HepG2 (cell line): ENCODE data around the gene KATNB1. TPM values are rescaled to one million over a fixed set of nuclear protein-coding genes. Genes with fewer than 3 reads are reported as not detected.

ENCODE experiments used
- AKAP8 ChIP-seq: sonication (generic); formaldehyde crosslinking; IDR thresholded peaks from 2 replicates; pipeline ENCODE4 v1.5.1; 2020; ENCODE audit warnings: mild to moderate bottlenecking, missing genetic modification reagents
- CC2D1A ChIP-seq: sonication (generic); formaldehyde crosslinking; IDR thresholded peaks from 2 replicates; pipeline ENCODE4 v1.8.1; 2023; ENCODE audit warnings: mild to moderate bottlenecking, missing genetic modification reagents
- CCDC6 ChIP-seq: sonication (generic); formaldehyde crosslinking; IDR thresholded peaks from 2 replicates; pipeline ENCODE4 v1.8.1; 2022; ENCODE audit warnings: mild to moderate bottlenecking, missing genetic modification reagents, moderate library complexity
- CREM ChIP-seq, 2 experiments: sonication (generic) in 1 of 2; formaldehyde crosslinking in 1 of 2; IDR thresholded peaks; 2 replicates each; pipeline versions ENCODE4 v1.4.0 to v1.6.1; 2016 to 2020; ENCODE audit warnings: antibody characterized with exemption in 1 of 2, mild to moderate bottlenecking in 1 of 2, missing genetic modification reagents in 1 of 2
- ESRRA ChIP-seq: sonication (generic); formaldehyde crosslinking; IDR thresholded peaks from 2 replicates; pipeline ENCODE4 v1.5.1; 2020; ENCODE audit warnings: mild to moderate bottlenecking, low read depth, missing genetic modification reagents
- GATAD2A ChIP-seq: IDR thresholded peaks from 2 replicates; pipeline ENCODE4 v1.6.1; 2016
- IRF2 ChIP-seq: IDR thresholded peaks from 2 replicates; pipeline ENCODE4 v1.6.1; 2018; ENCODE audit warnings: missing genetic modification reagents, missing compliant biosample characterization
- KLF12 ChIP-seq: sonication (generic); formaldehyde crosslinking; IDR thresholded peaks from 2 replicates; pipeline ENCODE4 v1.4.0; 2020; ENCODE audit warnings: missing genetic modification reagents, borderline replicate concordance
- RNF219 ChIP-seq: sonication (generic); formaldehyde crosslinking; IDR thresholded peaks from 2 replicates; pipeline ENCODE4 v1.5.0; 2020; ENCODE audit warnings: mild to moderate bottlenecking, missing genetic modification reagents
- RXRB ChIP-seq: IDR thresholded peaks from 2 replicates; pipeline ENCODE4 v1.6.1; 2016; ENCODE audit warnings: borderline replicate concordance, missing genetic modification reagents, missing compliant biosample characterization
- SAFB2 ChIP-seq: sonication (generic); formaldehyde crosslinking; IDR thresholded peaks from 2 replicates; pipeline ENCODE4 v1.5.1; 2020; ENCODE audit warnings: missing genetic modification reagents, low read depth, mild to moderate bottlenecking, borderline replicate concordance
- ZC3H13 ChIP-seq: sonication (generic); formaldehyde crosslinking; IDR thresholded peaks from 2 replicates; pipeline ENCODE4 v1.8.1; 2023; ENCODE audit warnings: mild to moderate bottlenecking, missing genetic modification reagents, moderate library complexity
- ZFP1 ChIP-seq: IDR thresholded peaks from 2 replicates; pipeline ENCODE4 v1.6.1; 2016
- ZKSCAN8 ChIP-seq: IDR thresholded peaks from 2 replicates; pipeline ENCODE4 v1.6.1; 2016; ENCODE audit warnings: borderline replicate concordance, missing genetic modification reagents, missing compliant biosample characterization
- ZMYM2 ChIP-seq: sonication (generic); formaldehyde crosslinking; IDR thresholded peaks from 2 replicates; pipeline ENCODE4 v1.8.0; 2022; ENCODE audit warnings: mild to moderate bottlenecking, missing genetic modification reagents
- ZNF138 ChIP-seq: sonication (generic); formaldehyde crosslinking; IDR thresholded peaks from 2 replicates; pipeline ENCODE4 v1.5.0; 2020; ENCODE audit warnings: mild to moderate bottlenecking, low read depth, missing genetic modification reagents
- ZNF343 ChIP-seq: sonication (generic); formaldehyde crosslinking; IDR thresholded peaks from 2 replicates; pipeline ENCODE4 v1.4.0; 2020; ENCODE audit warnings: mild to moderate bottlenecking, missing genetic modification reagents
- ZNF496 ChIP-seq: sonication (generic); formaldehyde crosslinking; IDR thresholded peaks from 2 replicates; pipeline ENCODE4 v1.8.1; 2023; ENCODE audit warnings: mild to moderate bottlenecking, moderate library complexity, missing genetic modification reagents; ENCODE audit not compliant: insufficient replicate concordance
- ZNF501 ChIP-seq: sonication (generic); formaldehyde crosslinking; IDR thresholded peaks from 2 replicates; pipeline ENCODE4 v1.5.1; 2020; ENCODE audit warnings: mild to moderate bottlenecking, moderate library complexity, missing genetic modification reagents
- ZNF577 ChIP-seq: sonication (generic); formaldehyde crosslinking; IDR thresholded peaks from 2 replicates; pipeline ENCODE4 v1.4.0; 2020; ENCODE audit warnings: mild to moderate bottlenecking, low read depth, missing genetic modification reagents, borderline replicate concordance
- ZNF629 ChIP-seq: sonication (generic); formaldehyde crosslinking; conservative IDR thresholded peaks from 2 replicates; pipeline ENCODE4 v1.5.0; 2020; ENCODE audit warnings: missing genetic modification reagents
- ZNF75D ChIP-seq: sonication (generic); formaldehyde crosslinking; IDR thresholded peaks from 2 replicates; pipeline ENCODE4 v1.8.1; 2023; ENCODE audit warnings: missing genetic modification reagents, mild to moderate bottlenecking, borderline replicate concordance
- ZNF768 ChIP-seq: sonication (generic); formaldehyde crosslinking; IDR thresholded peaks from 2 replicates; pipeline ENCODE4 v1.4.0; 2020; ENCODE audit warnings: missing genetic modification reagents
- ZNF781 ChIP-seq: sonication (generic); formaldehyde crosslinking; IDR thresholded peaks from 2 replicates; pipeline ENCODE4 v1.5.1; 2020; ENCODE audit warnings: borderline replicate concordance, mild to moderate bottlenecking, missing genetic modification reagents; ENCODE audit errors: not compliant biosample characterization
- polyA plus RNA-seq, 8 experiments: library from polyadenylated mRNA; depleted of rRNA in 3 of 8; stranded (reverse) in 7 of 8; unstranded in 1 of 8; fragments of >200 nt; fragmentation: Illumina TruSeq in 4 of 8; extraction: Trizol in 4 of 8; gene quantifications; 2 replicates each; pipeline versions ENCODE4 v1.2.1 to v1.2.3, GENCODE V29; 2011 to 2016; ENCODE audit warnings: low read depth in 4 of 8, missing spikeins in 1 of 8, mixed read lengths in 1 of 8; ENCODE audit not compliant: insufficient read depth in 1 of 8
- total RNA-seq, 5 experiments: library from RNA; depleted of rRNA; stranded (reverse); fragments of >200 nt; fragmentation: Illumina TruSeq; extraction: Trizol; gene quantifications; 2 replicates each; pipeline ENCODE4 v1.2.3, GENCODE V29; 2016; ENCODE audit warnings: low read depth in 1 of 5
- TF ChIP-seq, protein P1 (sequence below): sonication (generic); formaldehyde crosslinking; IDR thresholded peaks from 2 replicates; pipeline ENCODE4 v1.4.0; 2020; ENCODE audit warnings: missing genetic modification reagents

Gene KATNB1
- total and polyA plus RNA-seq, 2 of the 13 experiments (the other 11 are each of a cell fraction or from before 2014, with no cell fraction given): 31.5 to 43.5 TPM

DNA sequence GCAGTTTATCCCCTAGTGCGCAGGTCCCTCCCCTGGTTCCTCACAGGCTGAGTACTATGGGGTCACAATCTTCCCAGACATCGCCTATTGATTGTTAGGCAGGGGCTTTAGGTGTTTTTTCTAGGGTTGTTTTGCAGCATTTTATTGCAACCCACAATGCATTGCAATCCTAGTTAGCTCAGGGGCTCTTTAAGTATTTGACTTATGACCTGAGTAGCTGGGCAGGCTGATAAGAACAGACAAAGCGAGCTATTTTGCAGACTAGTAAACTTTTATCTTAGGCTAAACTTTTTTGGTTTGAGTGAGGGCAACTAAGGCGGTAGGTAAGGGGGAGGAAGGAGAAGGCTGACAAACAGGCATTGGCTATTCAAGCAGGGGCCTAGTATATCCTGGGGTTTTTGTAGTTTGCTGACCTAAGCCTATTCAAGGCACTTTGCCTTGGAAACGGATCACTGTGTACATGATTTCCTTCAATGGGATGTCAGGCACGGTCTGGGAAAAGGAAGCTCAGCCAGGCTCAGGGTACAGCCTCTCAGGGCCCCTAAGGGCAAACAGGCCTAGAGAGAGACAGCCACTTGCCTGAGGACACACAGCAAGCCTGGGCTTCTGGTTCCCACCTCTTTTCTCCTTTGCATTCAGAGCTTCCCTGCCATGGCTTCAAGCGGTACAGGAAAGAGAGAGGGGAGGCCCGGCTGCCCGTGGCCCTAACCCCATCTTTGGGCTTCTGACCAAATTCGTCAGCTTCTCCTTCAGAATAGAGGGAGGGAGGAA lies 34.6 kb upstream of the KATNB1 start (continued):
- TF ChIP-seq RNF219 (CRISPR knock-in tag) (no peak), ZNF577 (no peak), CREM (IDR thresholded peaks at IDR 0.05) (no peak), CREM (CRISPR knock-in tag; IDR thresholded peaks at IDR 0.05) (no peak), ZNF781 (CRISPR knock-in tag) (peak; percentile 46), RXRB (CRISPR knock-in tag) (0 out of 2 replicates have a peak, but pooled peaks have one; percentile 18), ZMYM2 (CRISPR knock-in tag) (0 out of 2 replicates have a peak, but pooled peaks have one; percentile 45), ZFP1 (CRISPR knock-in tag) (0 out of 2 replicates have a peak, but pooled peaks have one; percentile 33), ZNF501 (0 out of 2 replicates have a peak, but pooled peaks have one; percentile 58), ESRRA (0 out of 2 replicates have a peak, but pooled peaks have one; percentile 41), ZNF629 (CRISPR knock-in tag) (no peak), ZNF768 (CRISPR knock-in tag) (peak; percentile 100), CC2D1A (CRISPR knock-in tag) (peak; percentile 84; the same call in 1 of the 2 replicates), AKAP8 (CRISPR knock-in tag) (peak; percentile 24; the same call in 1 of the 2 replicates), ZC3H13 (CRISPR knock-in tag) (peak; percentile 64; the same call in 1 of the 2 replicates), ZNF75D (no peak), ZNF496 (CRISPR knock-in tag) (no peak), KLF12 (CRISPR knock-in tag) (no peak), ZNF138 (CRISPR knock-in tag) (no peak), IRF2 (CRISPR knock-in tag) (peak; percentile 22; the same call in 1 of the 2 replicates), GATAD2A (0 out of 2 replicates have a peak, but pooled peaks have one; percentile 20), ZNF343 (CRISPR knock-in tag) (0 out of 2 replicates have a peak, but pooled peaks have one; percentile 23), SAFB2 (CRISPR knock-in tag) (0 out of 2 replicates have a peak, but pooled peaks have one; percentile 47), CCDC6 (CRISPR knock-in tag) (0 out of 2 replicates have a peak, but pooled peaks have one; percentile 23), ZKSCAN8 (CRISPR knock-in tag) (no peak)
- TF ChIP-seq, protein P1, sequence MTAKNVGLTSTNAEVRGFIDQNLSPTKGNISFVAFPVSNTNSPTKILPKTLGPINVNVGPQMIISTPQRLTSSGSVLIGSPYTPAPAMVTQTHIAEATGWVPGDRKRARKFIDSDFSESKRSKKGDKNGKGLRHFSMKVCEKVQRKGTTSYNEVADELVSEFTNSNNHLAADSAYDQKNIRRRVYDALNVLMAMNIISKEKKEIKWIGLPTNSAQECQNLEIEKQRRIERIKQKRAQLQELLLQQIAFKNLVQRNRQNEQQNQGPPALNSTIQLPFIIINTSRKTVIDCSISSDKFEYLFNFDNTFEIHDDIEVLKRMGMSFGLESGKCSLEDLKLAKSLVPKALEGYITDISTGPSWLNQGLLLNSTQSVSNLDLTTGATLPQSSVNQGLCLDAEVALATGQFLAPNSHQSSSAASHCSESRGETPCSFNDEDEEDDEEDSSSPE: 0 out of 2 replicates have a peak, but pooled peaks have one; percentile 11
